Measurements from ENCODE around the gene MBD5.
"Not testable (repeated sequence)": the region's sequence is repeated elsewhere in the genome, so short reads cannot be mapped to it uniquely, and the experiment has no call there.

MBD5 gene

GRCh38 chr2:148524519-148524919 lies 503.6 kb downstream of the MBD5 start:
- DNase-seq (ENCODE audit: low spot score): no peak

- DNase-seq (ENCODE audit: low spot score): no peak
Measured at GRCh38 chr2:148525130-148525529, 504.2 kb downstream of the MBD5 start.

- no peak for DNase-seq (ENCODE audit: low spot score)
Measured at GRCh38 chr2:148526509-148527346, 505.8 kb downstream of the MBD5 start.

GRCh38 chr2:148527488-148528340 lies 506.8 kb downstream of the MBD5 start:
- DNase-seq (ENCODE audit: low spot score): no peak

GRCh38 chr2:148528356-148529064 lies 507.6 kb downstream of the MBD5 start:
- DNase-seq (ENCODE audit: low spot score): no peak

- DNase-seq (ENCODE audit: low spot score): no peak
Measured at GRCh38 chr2:148529745-148530144, 508.9 kb downstream of the MBD5 start.

GRCh38 chr2:148530350-148530749 lies 509.5 kb downstream of the MBD5 start:
- DNase-seq (ENCODE audit: low spot score): no peak

- DNase-seq (ENCODE audit: low spot score): no peak
Measured at GRCh38 chr2:148531235-148531634, 510.3 kb downstream of the MBD5 start.

GRCh38 chr2:148531669-148532428 lies 511.0 kb downstream of the MBD5 start:
- no peak for DNase-seq (ENCODE audit: low spot score)

GRCh38 chr2:148533004-148533403 lies 512.1 kb downstream of the MBD5 start:
- no peak for DNase-seq (ENCODE audit: low spot score)

- DNase-seq (ENCODE audit: low spot score): no peak
Measured at GRCh38 chr2:148533685-148534084, 512.8 kb downstream of the MBD5 start.

GRCh38 chr2:148534416-148535204 lies 513.7 kb downstream of the MBD5 start:
- peak; percentile 31 for DNase-seq (ENCODE audit: low spot score)

GRCh38 chr2:148538375-148538774 lies 517.5 kb downstream of the MBD5 start:
- DNase-seq (ENCODE audit: low spot score): no peak

GRCh38 chr2:148540022-148540421 lies 519.1 kb downstream of the MBD5 start:
- no peak for DNase-seq (ENCODE audit: low spot score)

- no peak for DNase-seq (ENCODE audit: low spot score)
Measured at GRCh38 chr2:148541792-148542191, 520.9 kb downstream of the MBD5 start.

GRCh38 chr2:148542614-148543013 lies 521.7 kb downstream of the MBD5 start:
- no peak for DNase-seq (ENCODE audit: low spot score)

GRCh38 chr2:148543088-148543540 lies 522.2 kb downstream of the MBD5 start:
- not testable (repeated sequence) for DNase-seq (ENCODE audit: low spot score)

GRCh38 chr2:148545390-148546256 lies 524.7 kb downstream of the MBD5 start:
- no peak for DNase-seq (ENCODE audit: low spot score)

- no peak for DNase-seq (ENCODE audit: low spot score)
Measured at GRCh38 chr2:148546270-148546669, 525.4 kb downstream of the MBD5 start.

All from putamen (tissue), 1 donor.